ENCODE results near the gene TRANK1. TPM values are rescaled to one million over a fixed set of nuclear protein-coding genes. Genes with fewer than 3 reads are reported as not detected.

The TRANK1 gene
- polyA plus RNA-seq, 1 experiment: 22.4 TPM

GRCh38 chr3:36991147-36991546, 46.3 kb upstream of the TRANK1 start:
- no peak for TF ChIP-seq CTCF (IDR thresholded peaks at IDR 0.05; ENCODE audit: low read depth, low read length)
- H3K27me3 ChIP-seq (ENCODE audit: control insufficient read depth, insufficient read depth, low read length): no peaks in the 10 kb centered on the region
- ChIA-PET POLR2A (no interaction called here), CTCF (interaction anchor here (0.8 to 3.5 kb wide), 3 partner anchors 11 to 1530 kb away, joined by 3 to 22 read pairs (median 3); no protein-coding TSS in a partner anchor)
- peak overlapping the region; percentile 91 for H3K4me3 ChIP-seq (ENCODE audit: low read depth, low read length)
- no peak for DNase-seq (ENCODE audit: low read depth, low spot score)
- no peaks in the 10 kb centered on the region; the same call in 1 of the 2 replicates for H3K9me3 ChIP-seq (ENCODE audit: control insufficient read depth, insufficient read depth, low read length)
- H3K27ac ChIP-seq (ENCODE audit: low read depth, low read length): no peak overlapping the region

GRCh38 chr3:36989568-36989967, 44.7 kb upstream of the TRANK1 start:
- ChIA-PET CTCF (interaction anchor here (0.6 to 1.7 kb wide), 3 partner anchors 31 to 224 kb away, joined by 5 to 9 read pairs (median 5); no protein-coding TSS in a partner anchor), POLR2A (interaction anchor here (0.5 to 0.6 kb wide), 2 partner anchors 172 to 531 kb away, joined by 3 to 9 read pairs; no protein-coding TSS in a partner anchor)
- DNase-seq (ENCODE audit: low read depth, low spot score): no peak
- Histone ChIP-seq H3K4me3 (ENCODE audit: low read depth, low read length) (no peak overlapping the region), H3K27me3 (ENCODE audit: control insufficient read depth, insufficient read depth, low read length) (no peaks in the 10 kb centered on the region), H3K9me3 (ENCODE audit: control insufficient read depth, insufficient read depth, low read length) (no peaks in the 10 kb centered on the region; the same call in 1 of the 2 replicates), H3K27ac (ENCODE audit: low read depth, low read length) (no peak overlapping the region)
- no peak for TF ChIP-seq CTCF (IDR thresholded peaks at IDR 0.05; ENCODE audit: low read depth, low read length)

- no peak for DNase-seq (ENCODE audit: low read depth, low spot score)
- H3K27ac ChIP-seq (ENCODE audit: low read depth, low read length): no peak overlapping the region
- H3K27me3 ChIP-seq (ENCODE audit: control insufficient read depth, insufficient read depth, low read length): no peaks in the 10 kb centered on the region
- no peaks in the 10 kb centered on the region; the same call in 1 of the 2 replicates for H3K9me3 ChIP-seq (ENCODE audit: control insufficient read depth, insufficient read depth, low read length)
- ChIA-PET CTCF (interaction anchor here (0.9 to 1.7 kb wide), 2 partner anchors 30 to 224 kb away, joined by 5 to 9 read pairs; no protein-coding TSS in a partner anchor), POLR2A (no interaction called here)
- no peak overlapping the region for H3K4me3 ChIP-seq (ENCODE audit: low read depth, low read length)
- TF ChIP-seq CTCF (IDR thresholded peaks at IDR 0.05; ENCODE audit: low read depth, low read length): no peak
Observed at GRCh38 chr3:36989005-36989404, 44.2 kb upstream of the TRANK1 start.

- POLR2A ChIA-PET: no interaction called here
- H3K4me3 ChIP-seq (ENCODE audit: low read depth, low read length): no peak overlapping the region
- TF ChIP-seq CTCF (IDR thresholded peaks at IDR 0.05; ENCODE audit: low read depth, low read length): no peak
- no peak overlapping the region for H3K27ac ChIP-seq (ENCODE audit: low read depth, low read length)
- H3K27me3 ChIP-seq (ENCODE audit: control insufficient read depth, insufficient read depth, low read length): no peaks in the 10 kb centered on the region
- no peaks in the 10 kb centered on the region; the same call in 1 of the 2 replicates for H3K9me3 ChIP-seq (ENCODE audit: control insufficient read depth, insufficient read depth, low read length)
- CTCF ChIA-PET: interaction anchor here (1.7 kb wide), 1 partner anchor 30 kb away, joined by 9 read pairs; no protein-coding TSS in a partner anchor
- DNase-seq (ENCODE audit: low read depth, low spot score): no peak
Observed at GRCh38 chr3:36988356-36988755, 43.5 kb upstream of the TRANK1 start.

GRCh38 chr3:36981006-36981405, 36.2 kb upstream of the TRANK1 start:
- peaks cover 5% of the 10 kb centered on the region for H3K9me3 ChIP-seq (ENCODE audit: control insufficient read depth, insufficient read depth, low read length)
- H3K27me3 ChIP-seq (ENCODE audit: control insufficient read depth, insufficient read depth, low read length): no peaks in the 10 kb centered on the region
- DNase-seq (ENCODE audit: low read depth, low spot score): no peak
- CTCF ChIA-PET: interaction anchor here (0.6 kb wide), 1 partner anchor 389 kb away, joined by 5 read pairs; no protein-coding TSS in a partner anchor
- no peak overlapping the region for H3K27ac ChIP-seq (ENCODE audit: low read depth, low read length)
- POLR2A ChIA-PET: no interaction called here
- no peak for TF ChIP-seq CTCF (IDR thresholded peaks at IDR 0.05; ENCODE audit: low read depth, low read length)
- no peak overlapping the region for H3K4me3 ChIP-seq (ENCODE audit: low read depth, low read length)

Measured in AG04450 (cell line).